ENCODE data around the gene KLHL17.
"Not testable (repeated sequence)": the region's sequence is repeated elsewhere in the genome, so short reads cannot be mapped to it uniquely, and the experiment has no call there.

KLHL17 gene

GRCh38 chr1:944341-945325 lies 15.8 kb upstream of the KLHL17 start:
- intact Hi-C loops (cut with DNase I): no loop called here
- DNase-seq: no peak

DNA sequence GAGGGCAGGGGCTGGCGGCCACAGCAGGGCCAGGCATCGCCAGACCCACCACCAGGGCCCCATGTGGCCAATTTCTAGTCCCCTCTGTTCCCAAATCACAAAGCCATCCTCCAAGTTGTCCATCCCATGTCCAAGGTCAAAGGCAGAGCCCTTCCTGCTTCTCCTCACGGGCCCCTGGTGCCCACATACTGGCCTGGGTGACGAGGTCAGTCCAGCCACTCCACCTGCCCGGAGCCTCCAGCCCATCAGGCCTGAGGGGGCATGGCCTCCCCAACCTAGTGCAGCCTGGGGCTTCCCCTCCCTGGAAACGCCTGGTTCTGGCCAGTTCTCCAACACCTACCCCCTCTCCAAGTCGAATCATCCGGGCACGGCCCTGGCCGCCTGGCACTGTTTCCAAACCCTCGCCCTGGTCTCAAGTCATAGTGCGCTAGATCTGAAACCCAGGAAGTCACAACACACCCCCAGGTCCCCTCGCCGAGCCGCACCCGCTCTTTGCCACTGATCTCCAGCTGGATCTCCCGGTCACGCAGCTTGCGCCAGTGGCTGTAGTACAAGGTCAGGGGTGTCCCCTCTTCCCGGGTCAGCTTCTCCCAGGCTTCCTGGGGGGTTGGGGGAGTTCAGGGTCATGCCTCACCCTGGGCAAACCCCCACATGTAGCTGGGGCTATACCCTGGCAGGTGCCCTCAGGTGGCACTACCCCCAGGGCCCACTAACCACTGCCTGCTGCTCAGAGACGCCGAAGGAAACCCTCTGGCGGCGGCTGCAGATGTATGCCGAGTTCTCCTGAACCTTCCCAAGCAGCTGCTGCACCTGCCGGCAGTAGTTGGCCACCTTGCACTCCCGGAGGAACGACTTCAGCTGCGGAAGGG lies 14.5 kb upstream of the KLHL17 start:
- DNase-seq: no peak
- intact Hi-C loops (cut with DNase I): no loop called here

DNA sequence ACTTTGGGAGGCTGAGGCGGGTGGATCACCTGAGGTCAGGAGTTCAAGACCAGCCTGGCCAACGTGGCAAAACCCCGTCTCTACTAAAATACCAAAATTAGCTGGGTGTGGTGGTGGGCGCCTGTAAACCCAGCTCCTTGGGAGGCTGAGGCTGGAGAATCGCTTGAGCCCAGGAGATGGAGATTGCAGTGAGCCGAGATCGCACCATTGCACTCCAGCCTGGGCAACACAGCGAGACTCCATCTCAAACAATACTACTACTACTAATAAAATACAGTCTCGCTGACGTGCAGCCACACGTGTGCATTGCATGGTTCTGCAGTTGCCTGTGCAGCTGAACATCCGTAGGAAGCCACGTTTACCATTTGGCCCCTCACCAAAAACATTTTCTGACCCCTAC lies 13.6 kb upstream of the KLHL17 start:
- DNase-seq; intact Hi-C loops (cut with DNase I): not testable (repeated sequence)

DNA sequence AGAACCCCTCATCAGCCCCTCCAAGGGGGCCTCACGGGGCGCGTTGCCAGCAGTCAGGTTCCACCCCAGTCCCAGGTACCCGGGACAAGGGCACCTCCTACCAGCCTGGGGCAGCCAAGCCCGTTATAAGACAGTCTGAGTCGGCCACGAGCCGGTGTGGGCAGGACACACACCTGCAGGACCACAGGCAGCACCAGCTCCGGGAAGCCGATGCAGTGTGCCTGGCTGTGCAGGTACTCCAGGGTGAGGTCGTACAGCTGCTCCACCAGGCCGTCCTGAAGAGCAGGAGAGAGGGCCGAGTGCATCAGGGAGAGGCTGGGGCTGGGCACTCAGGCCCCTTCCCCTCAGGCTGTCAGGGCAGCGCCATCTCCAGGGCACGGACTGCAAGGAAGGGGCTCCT lies 12.4 kb upstream of the KLHL17 start:
- DNase-seq: no peak
- intact Hi-C loops (cut with DNase I): no loop called here

- intact Hi-C loops (cut with DNase I): no loop called here
- DNase-seq: no peak
Observed at GRCh38 chr1:950268-950667, 10.1 kb upstream of the KLHL17 start.

GRCh38 chr1:950881-951280 lies 9.5 kb upstream of the KLHL17 start:
- intact Hi-C loops (cut with DNase I): no loop called here
- no peak for DNase-seq

DNA sequence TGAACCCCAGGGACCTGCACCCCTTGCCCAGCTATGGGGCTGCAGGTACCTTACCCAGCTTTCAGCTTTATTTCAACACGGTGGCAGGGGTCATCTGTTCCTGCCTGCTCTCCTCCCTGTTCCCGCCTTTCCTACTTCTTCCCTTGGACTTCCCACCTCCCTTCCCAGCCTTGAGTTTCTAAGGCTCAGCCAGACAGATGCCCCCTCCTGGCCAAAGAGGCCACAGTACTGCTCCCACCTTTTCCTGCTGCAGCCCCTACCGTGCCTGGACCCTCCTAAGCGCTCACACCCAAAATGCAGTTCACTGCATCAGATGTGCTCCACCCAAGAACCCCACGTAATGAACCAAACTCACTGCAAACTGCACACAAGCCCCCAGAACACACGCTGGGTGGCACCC lies 9.0 kb upstream of the KLHL17 start:
- DNase-seq: no peak
- intact Hi-C loops (cut with DNase I): no loop called here

DNA sequence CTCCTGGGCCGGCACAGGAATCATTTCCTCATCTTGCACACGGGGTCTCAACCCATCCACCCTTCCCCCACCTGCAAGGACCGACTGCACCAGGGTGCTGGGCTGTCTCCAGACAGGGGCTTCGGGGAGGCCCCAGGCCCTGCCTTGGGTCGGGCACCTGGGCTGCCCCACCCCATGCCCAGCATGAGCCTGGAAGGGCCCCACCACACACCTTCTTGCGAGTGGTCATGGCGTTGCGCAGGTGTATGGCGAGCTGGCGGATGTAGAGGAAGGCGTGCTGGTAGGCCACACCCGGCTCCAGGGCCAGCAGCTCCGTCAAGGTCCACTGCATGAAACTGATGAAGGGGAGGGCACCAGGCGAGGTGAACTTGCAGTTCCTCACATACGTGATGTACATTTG lies 8.2 kb upstream of the KLHL17 start:
- DNase-seq: no peak
- intact Hi-C loops (cut with DNase I): no loop called here

DNA sequence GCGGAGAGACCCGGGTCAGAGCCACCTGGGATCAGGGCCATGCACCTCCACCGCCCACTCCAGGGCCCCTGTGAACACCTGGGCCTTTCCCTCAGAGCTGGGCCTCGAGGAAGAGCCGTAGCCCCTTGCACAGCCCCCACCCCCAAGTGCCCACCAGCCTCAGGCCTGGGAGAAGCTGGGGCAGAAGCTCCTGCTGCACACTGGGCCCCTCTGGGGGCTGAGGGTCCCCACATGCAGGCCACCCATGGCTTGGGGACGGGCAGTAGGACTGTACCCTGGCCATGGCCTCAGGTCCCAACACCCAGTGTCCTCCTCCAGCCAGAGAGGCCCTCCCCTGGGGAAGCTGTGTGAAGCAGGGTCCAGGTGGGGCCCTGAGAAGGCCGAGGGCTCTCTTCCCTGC lies 7.8 kb upstream of the KLHL17 start:
- intact Hi-C loops (cut with DNase I): no loop called here
- DNase-seq: no peak

DNA sequence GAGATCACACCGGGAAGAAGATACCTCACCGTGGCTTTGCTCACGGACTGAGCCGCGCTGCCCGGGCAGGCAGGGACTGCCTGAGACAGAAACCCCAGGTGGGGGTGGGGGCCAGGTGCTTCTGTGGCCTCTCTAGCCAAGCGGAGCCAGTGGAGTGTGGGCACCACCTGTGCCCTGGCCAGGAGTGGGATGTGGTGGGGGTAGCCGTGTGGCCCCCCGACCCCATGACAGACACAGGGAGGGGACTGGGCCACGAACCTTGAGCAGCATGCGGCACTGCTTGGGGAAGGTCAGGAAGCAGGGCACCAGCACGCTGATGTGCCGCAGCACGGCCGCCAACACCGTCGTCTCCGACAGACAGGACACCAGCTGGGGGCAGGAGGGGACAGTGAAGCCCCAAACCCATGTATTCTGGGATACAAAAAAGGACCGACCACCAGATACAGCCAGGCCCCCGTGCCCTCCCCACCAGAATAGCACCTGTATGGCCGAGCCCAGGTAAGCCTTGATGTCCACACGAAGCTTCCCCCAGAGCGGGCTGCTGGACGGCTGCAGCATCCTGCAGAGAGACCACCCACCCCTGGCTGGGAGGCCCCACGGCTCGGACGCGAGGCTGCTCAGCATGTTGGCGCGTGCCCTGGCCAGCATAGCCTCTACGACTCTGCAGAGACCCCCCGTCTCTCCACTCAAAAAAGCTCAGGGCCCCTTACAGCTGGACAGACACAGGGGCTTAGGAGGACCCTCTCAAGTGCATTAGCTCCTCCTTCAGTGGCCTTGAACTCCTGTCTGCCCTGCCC lies 6.7 kb upstream of the KLHL17 start:
- no peak for DNase-seq
- intact Hi-C loops (cut with DNase I): no loop called here

- intact Hi-C loops (cut with DNase I): no loop called here
- no peak for DNase-seq
Observed at GRCh38 chr1:954927-955326, 5.5 kb upstream of the KLHL17 start.

DNA sequence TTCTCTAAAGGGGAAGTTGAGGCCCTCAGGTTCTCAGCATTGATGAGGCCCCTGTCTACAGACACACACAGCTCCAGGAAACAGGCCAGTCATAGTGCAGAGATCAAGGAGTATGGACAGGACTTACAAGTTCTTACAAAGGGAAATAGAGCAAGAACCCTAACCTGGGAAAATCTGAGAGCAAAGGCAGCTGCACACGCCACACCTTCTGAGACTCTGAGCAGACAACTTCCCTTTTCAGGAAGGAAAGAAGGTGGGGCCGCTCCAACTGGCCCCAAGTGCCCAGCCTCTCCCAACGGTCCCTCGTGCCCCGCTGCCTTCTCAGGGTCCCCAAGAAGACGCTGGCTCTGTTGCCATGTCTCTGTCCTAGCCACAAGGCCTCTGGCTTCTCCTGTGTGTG lies 4.9 kb upstream of the KLHL17 start:
- DNase-seq: no peak
- intact Hi-C loops (cut with DNase I): no loop called here

DNA sequence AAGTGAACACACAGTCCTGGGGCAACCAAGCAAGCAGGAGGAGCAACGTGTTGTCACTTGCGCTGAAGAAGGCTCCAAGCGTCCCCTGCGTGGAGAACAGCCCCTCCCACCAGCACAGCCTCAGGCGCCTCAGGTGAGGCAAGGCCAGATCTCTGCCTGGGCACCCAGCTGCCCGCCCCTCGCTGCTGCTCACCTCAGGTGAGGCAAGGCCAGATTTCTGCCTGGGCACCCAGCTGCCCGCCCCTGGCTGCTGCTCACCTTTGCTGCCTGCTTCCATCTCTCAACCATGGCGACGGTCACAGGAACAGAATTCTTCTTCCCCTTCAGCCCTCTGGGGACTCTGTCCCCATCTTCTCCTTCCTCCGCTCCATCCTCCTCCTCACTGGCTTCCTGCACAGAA lies 3.7 kb upstream of the KLHL17 start:
- DNase-seq: no peak
- intact Hi-C loops (cut with DNase I): no loop called here

DNA sequence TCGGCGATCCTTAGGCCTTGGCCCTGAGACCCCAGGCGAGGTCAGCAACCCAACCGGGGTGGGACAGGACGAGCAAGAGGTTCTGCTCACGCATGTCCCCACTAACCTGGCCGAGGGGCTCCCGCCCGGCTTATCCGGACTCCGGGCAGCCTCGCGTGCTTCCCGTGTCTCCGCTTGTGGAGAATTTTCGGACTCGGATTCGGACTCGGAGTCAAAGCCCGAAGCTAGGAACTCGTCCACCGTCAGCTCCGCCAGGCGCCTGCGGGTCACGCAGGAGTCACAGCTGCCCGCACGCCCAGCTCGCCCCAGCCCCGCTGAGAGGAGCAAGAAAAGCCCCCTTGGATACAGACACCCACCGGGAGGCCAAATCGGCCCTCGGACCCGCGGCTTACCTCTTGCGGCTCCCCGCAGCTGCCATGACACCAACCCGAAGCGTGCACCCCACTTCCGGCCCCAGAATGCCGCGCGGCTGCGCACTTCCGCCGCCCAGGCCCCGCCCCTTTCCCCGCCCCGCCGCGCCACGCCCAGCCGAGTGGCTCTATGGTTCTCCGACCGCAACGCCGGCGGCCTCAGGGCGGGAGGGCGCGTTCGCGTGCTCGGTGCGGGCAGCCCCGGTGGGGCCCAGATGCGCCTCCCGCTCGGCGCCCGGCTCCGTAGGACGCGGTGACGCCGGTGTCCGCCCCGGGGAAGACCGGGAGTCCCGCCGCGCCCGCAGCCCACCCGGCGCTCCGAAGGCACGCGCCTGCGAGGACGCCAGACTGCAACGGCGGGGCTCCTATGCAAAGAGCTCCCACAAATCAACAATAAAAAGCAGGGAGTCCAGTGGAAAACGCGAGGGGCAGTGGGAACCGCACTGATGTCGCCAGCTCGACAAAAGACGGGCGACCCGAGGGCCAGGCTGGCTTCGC lies 1.3 kb upstream of the KLHL17 start, which contains the start of gene NOC2L:
Gene NOC2L, minus strand, starts transcription at position 434 of the 908 bp plus-strand sequence. Its CDS starts 16 bp downstream, at position 418.
- DNase-seq: peak; percentile 79 to 97 (median 94)
- intact Hi-C loops (cut with DNase I): no loop called here

DNA sequence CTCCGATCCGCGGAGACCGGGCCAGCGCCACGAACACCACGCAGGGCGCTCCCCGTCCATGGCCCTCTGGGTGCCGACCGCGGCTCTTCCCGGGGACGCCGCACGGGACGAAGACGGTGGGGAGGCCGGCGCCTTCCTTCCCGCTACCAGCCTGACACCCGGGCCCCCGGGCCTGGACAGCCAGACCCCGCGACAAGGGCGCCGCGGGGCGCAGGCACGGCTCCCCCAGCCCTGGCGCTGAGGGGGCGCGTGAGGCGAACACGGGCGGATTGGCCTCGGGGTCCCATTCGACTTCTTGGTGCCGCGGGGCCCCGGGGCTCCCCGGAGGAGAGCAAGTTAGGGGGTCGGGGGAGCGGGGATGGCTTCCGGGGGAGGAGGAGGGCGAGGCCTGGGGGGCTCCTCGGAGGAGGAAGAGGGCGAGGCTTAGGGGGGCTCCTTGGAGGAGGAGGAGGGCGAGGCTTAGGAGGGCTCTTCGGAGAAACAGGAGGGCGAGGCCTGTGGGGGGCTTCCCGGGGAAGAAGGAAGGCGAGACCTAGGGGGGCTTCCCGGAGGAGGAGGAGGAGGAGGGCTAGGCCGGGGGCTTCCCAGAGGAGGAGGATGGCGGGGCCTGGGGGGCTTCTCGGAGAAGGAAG lies 537 bp upstream of the KLHL17 start:
- intact Hi-C loops (cut with DNase I): no loop called here
- DNase-seq: no peak

DNA sequence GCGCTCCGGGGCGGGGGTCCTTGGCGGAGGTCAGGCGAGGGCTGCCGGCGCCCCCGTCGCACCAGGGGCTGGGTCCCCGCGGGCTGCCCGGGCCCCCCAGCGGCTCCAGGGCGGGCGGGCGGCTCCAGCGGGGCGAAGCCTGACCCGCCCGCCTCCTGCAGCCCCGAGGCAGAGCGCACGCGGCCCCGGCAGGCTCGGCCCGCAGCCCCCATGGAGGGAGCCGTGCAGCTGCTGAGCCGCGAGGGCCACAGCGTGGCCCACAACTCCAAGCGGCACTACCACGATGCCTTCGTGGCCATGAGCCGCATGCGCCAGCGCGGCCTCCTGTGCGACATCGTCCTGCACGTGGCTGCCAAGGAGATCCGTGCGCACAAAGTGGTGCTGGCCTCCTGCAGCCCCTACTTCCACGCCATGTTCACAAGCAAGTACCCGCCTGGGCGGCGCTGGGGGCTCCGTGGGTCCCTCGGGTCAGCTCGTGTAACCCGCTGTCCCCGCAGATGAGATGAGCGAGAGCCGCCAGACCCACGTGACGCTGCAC lies 817 bp downstream of the KLHL17 start:
- no peak for DNase-seq
- intact Hi-C loops (cut with DNase I): no loop called here
